ENCODE data around the gene GPAT3.

- TF ChIP-seq CTCF (IDR thresholded peaks at IDR 0.05) (no peak), POLR2A (IDR thresholded peaks at IDR 0.05) (no peak)
Observed at GRCh38 chr4:83604321-83604720, 68.4 kb downstream of the GPAT3 start.

All from heart left ventricle (tissue), 13 donors.